Endodermal cell (in vitro differentiated cells): ENCODE results near the gene HAGH. TPM values are rescaled to one million over a fixed set of nuclear protein-coding genes. Genes with fewer than 3 reads are reported as not detected.

Experiments
- DNase-seq: peaks from one replicate; pipeline ENCODE4 v3.0.0-alpha.2; 2017
- H3K27ac ChIP-seq: 2 replicates; pipeline ENCODE4 v1.5.1; 2013; ENCODE audit warnings: mild to moderate bottlenecking, low read depth, low read length, moderate library complexity
- H3K27me3 ChIP-seq: 2 replicates; pipeline ENCODE4 v1.6.1; 2013; ENCODE audit warnings: mild to moderate bottlenecking, low read length, moderate library complexity; ENCODE audit not compliant: insufficient read depth, control insufficient read depth, poor library complexity, severe bottlenecking
- H3K36me3 ChIP-seq: 2 replicates; pipeline ENCODE4 v1.7.0; 2013; ENCODE audit warnings: mild to moderate bottlenecking, low read length, moderate library complexity; ENCODE audit not compliant: control insufficient read depth, insufficient read depth
- H3K4me1 ChIP-seq: one replicate; pipeline ENCODE4 v1.7.0; 2013; ENCODE audit warnings: low read length; ENCODE audit not compliant: control insufficient read depth, insufficient read depth
- H3K4me3 ChIP-seq: 2 replicates; pipeline ENCODE4 v1.5.1; 2013; ENCODE audit warnings: mild to moderate bottlenecking, low read length, moderate library complexity
- H3K9ac ChIP-seq: 2 replicates; pipeline ENCODE4 v1.6.1; 2013; ENCODE audit warnings: mild to moderate bottlenecking, low read length, moderate library complexity; ENCODE audit not compliant: poor library complexity, severe bottlenecking; ENCODE audit errors: extremely low read depth
- H3K9me3 ChIP-seq: 2 replicates; pipeline ENCODE4 v1.6.1; 2013; ENCODE audit warnings: mild to moderate bottlenecking, low read length, moderate library complexity; ENCODE audit not compliant: control insufficient read depth
- H3K27ac Mint-ChIP-seq: 2 replicates; pipeline ENCODE4 v1.8.0; 2020; ENCODE audit warnings: mixed read lengths
- H3K27me3 Mint-ChIP-seq: 2 replicates; pipeline ENCODE4 v1.8.0; 2021; ENCODE audit warnings: mild to moderate bottlenecking, mixed read lengths; ENCODE audit not compliant: insufficient read depth
- H3K36me3 Mint-ChIP-seq: 2 replicates; pipeline ENCODE4 v1.8.0; 2020; ENCODE audit warnings: low read depth, mixed read lengths
- H3K4me1 Mint-ChIP-seq: 2 replicates; pipeline ENCODE4 v1.8.0; 2020; ENCODE audit warnings: mixed read lengths
- H3K4me3 Mint-ChIP-seq: 2 replicates; pipeline ENCODE4 v1.8.0; 2020; ENCODE audit warnings: mild to moderate bottlenecking, moderate library complexity, mixed read lengths
- H3K9me3 Mint-ChIP-seq: 2 replicates; pipeline ENCODE4 v1.8.0; 2020; ENCODE audit warnings: mild to moderate bottlenecking, mixed read lengths
- CTCF ChIP-seq: fragments of 200-600 bp; sonication (generic); conservative IDR thresholded peaks from 2 replicates; pipeline ENCODE4 v1.5.0; 2021; ENCODE audit warnings: antibody characterized with exemption, mild to moderate bottlenecking
- WGBS, 2 experiments: methylation state at CpG; one replicate each; pipeline versions ENCODE4 v1.1.5 to v1.1.7; 2013; ENCODE audit warnings: missing lambda C conversion rate in 2 of 2, mixed read lengths in 1 of 2; ENCODE audit not compliant: insufficient coverage in 1 of 2, insufficient read length in 1 of 2; 5-methylcytosine and 5-hydroxymethylcytosine counted together
- total RNA-seq, 2 donors: library from RNA; stranded (reverse); fragmentation: NEBNext Ultra II Directional in 1 of 2; extraction: Animal tissue kit (Norgen Biotek cat#: 25700) in 1 of 2; gene quantifications; 2 replicates in 1 of 2; 3 replicates in 1 of 2; pipeline ENCODE4 v1.2.1, GENCODE V29; 2021

HAGH gene
- total RNA-seq, 2 donors from 2014 or later: 47.8 to 52.9 TPM

DNA sequence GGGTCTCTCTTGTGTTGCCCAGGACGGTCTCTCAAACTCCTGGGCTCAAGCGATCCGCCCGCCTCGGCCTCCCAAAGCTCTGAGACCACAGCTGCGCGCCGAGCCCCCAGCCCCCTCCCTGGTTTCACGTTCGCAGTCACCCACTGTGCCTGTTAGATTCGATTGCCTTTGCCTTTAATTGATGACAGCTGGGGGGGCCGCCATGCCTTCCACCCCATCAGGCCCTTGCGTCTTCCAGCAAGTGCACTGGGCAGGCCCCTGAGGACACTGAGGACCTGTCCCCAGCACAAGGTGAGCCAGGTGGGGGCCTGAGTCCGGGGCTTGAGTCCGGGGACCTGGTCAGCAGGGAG is 36.4 kb downstream of the HAGH start:
- no peak overlapping the region for H3K4me3 Mint-ChIP-seq
- DNase-seq: no peak
- Histone ChIP-seq H3K27me3 (no peaks in the 10 kb centered on the region), H3K27ac (no peak overlapping the region), H3K9me3 (no peaks in the 10 kb centered on the region), H3K9ac (no peak overlapping the region), H3K36me3 (peaks cover 4% of the 10 kb centered on the region), H3K4me1 (no peaks in the 10 kb centered on the region), H3K4me3 (no peak overlapping the region)
- no peak for TF ChIP-seq CTCF
- no peaks in the 10 kb centered on the region for H3K9me3 Mint-ChIP-seq
- peaks cover 11% of the 10 kb centered on the region for H3K36me3 Mint-ChIP-seq
- H3K27ac Mint-ChIP-seq: no peak overlapping the region
- H3K27me3 Mint-ChIP-seq: no peaks in the 10 kb centered on the region
- 92 to 94% methylated on average over 10 to 15 of the region's 15 CpGs for WGBS, 2 experiments
- H3K4me1 Mint-ChIP-seq: no peaks in the 10 kb centered on the region

DNA sequence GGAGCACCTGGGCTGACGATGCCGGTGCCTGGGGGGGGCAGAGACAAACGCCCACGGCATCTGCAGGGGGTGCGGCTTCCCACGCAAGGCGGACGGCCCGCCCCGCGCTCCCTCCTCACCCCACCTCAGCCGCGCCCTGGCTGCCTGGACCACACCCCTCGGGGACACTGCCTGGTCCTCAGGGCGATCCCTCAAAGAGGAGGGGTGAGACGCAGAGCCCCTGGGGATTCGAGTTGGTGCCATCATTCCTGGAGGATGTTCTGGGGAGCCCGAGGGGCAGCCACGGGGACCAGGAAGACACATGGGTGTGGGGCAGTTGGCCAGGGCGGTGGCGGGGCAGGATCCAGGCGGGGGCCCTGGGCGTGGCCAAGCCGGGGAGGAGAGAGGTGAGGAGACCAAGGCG is 37.0 kb downstream of the HAGH start:
- no peak overlapping the region for H3K27ac ChIP-seq
- Mint-ChIP-seq H3K36me3 (peaks cover 13% of the 10 kb centered on the region), H3K27me3 (no peaks in the 10 kb centered on the region), H3K4me1 (no peaks in the 10 kb centered on the region), H3K9me3 (no peaks in the 10 kb centered on the region), H3K27ac (no peak overlapping the region), H3K4me3 (no peak overlapping the region)
- TF ChIP-seq CTCF: no peak
- no peaks in the 10 kb centered on the region for H3K27me3 ChIP-seq
- no peaks in the 10 kb centered on the region for H3K9me3 ChIP-seq
- H3K9ac ChIP-seq: no peak overlapping the region
- no peak overlapping the region for H3K4me3 ChIP-seq
- no peaks in the 10 kb centered on the region for H3K4me1 ChIP-seq
- 90 to 95% methylated on average over 9 to 25 of the region's 25 CpGs for WGBS, 2 experiments
- DNase-seq: peak; percentile 38
- peaks cover 4% of the 10 kb centered on the region for H3K36me3 ChIP-seq

- H3K27me3 ChIP-seq: no peaks in the 10 kb centered on the region
- no peaks in the 10 kb centered on the region for H3K4me1 ChIP-seq
- H3K4me3 ChIP-seq: no peak overlapping the region
- peak; percentile 38 for DNase-seq
- no peak for TF ChIP-seq CTCF
- Mint-ChIP-seq H3K36me3 (peaks cover 13% of the 10 kb centered on the region), H3K4me3 (no peak overlapping the region), H3K9me3 (no peaks in the 10 kb centered on the region), H3K27ac (no peak overlapping the region), H3K27me3 (no peaks in the 10 kb centered on the region), H3K4me1 (no peaks in the 10 kb centered on the region)
- H3K9ac ChIP-seq: no peak overlapping the region
- WGBS, 2 experiments: 90 to 95% methylated on average over 10 to 19 of the region's 19 CpGs
- H3K9me3 ChIP-seq: no peaks in the 10 kb centered on the region
- no peak overlapping the region for H3K27ac ChIP-seq
- H3K36me3 ChIP-seq: peaks cover 4% of the 10 kb centered on the region
Measured at GRCh38 chr16:1788708-1789100, 37.9 kb downstream of the HAGH start.
